Endothelial cell (in vitro differentiated cells): ENCODE measurements around the gene RAD51. TPM values are rescaled to one million over a fixed set of nuclear protein-coding genes. Genes with fewer than 3 reads are reported as not detected.

Source experiments
- DNase-seq: peaks from one replicate; pipeline ENCODE4 v3.0.0; 2021; ENCODE audit warnings: low spot score
- H3K27ac Mint-ChIP-seq: one replicate; pipeline ENCODE4 v1.8.0; 2021; ENCODE audit warnings: mixed read lengths, inconsistent platforms; ENCODE audit not compliant: unreplicated experiment
- H3K27me3 Mint-ChIP-seq: one replicate; pipeline ENCODE4 v1.8.0; 2021; ENCODE audit warnings: mild to moderate bottlenecking, moderate library complexity, mixed read lengths, inconsistent platforms; ENCODE audit not compliant: unreplicated experiment
- H3K36me3 Mint-ChIP-seq: one replicate; pipeline ENCODE4 v1.8.0; 2021; ENCODE audit warnings: mild to moderate bottlenecking, low read depth, mixed read lengths, inconsistent platforms; ENCODE audit not compliant: unreplicated experiment
- H3K4me1 Mint-ChIP-seq: one replicate; pipeline ENCODE4 v1.8.0; 2021; ENCODE audit warnings: mild to moderate bottlenecking, mixed read lengths, inconsistent platforms; ENCODE audit not compliant: unreplicated experiment
- H3K4me3 Mint-ChIP-seq: one replicate; pipeline ENCODE4 v1.8.0; 2021; ENCODE audit warnings: mild to moderate bottlenecking, mixed read lengths, inconsistent platforms; ENCODE audit not compliant: unreplicated experiment
- H3K9me3 Mint-ChIP-seq: one replicate; pipeline ENCODE4 v1.8.0; 2021; ENCODE audit warnings: mixed read lengths, inconsistent platforms; ENCODE audit not compliant: unreplicated experiment
- total RNA-seq: library from RNA; stranded (reverse); fragmentation: NEBNext Ultra II Directional; extraction: Animal tissue kit (Norgen Biotek cat#: 25700); gene quantifications from one replicate; pipeline ENCODE4 v1.2.1, GENCODE V29; 2021; ENCODE audit not compliant: unreplicated experiment
- TF ChIP-seq, protein P1 (sequence below): fragments of 200-600 bp; sonication (generic); IDR thresholded peaks from one replicate; pipeline ENCODE4 v1.5.0; 2021; ENCODE audit warnings: antibody characterized with exemption; ENCODE audit not compliant: unreplicated experiment

The RAD51 gene
- total RNA-seq, 1 donor from 2014 or later = 9.6 TPM

- H3K4me1 Mint-ChIP-seq = peaks cover 6% of the 10 kb centered on the region
- H3K27ac Mint-ChIP-seq = no peak within 1 kb of the TSS
- peaks cover 13% of the 10 kb centered on the region for H3K36me3 Mint-ChIP-seq
- no peak for DNase-seq
- TF ChIP-seq, protein P1, sequence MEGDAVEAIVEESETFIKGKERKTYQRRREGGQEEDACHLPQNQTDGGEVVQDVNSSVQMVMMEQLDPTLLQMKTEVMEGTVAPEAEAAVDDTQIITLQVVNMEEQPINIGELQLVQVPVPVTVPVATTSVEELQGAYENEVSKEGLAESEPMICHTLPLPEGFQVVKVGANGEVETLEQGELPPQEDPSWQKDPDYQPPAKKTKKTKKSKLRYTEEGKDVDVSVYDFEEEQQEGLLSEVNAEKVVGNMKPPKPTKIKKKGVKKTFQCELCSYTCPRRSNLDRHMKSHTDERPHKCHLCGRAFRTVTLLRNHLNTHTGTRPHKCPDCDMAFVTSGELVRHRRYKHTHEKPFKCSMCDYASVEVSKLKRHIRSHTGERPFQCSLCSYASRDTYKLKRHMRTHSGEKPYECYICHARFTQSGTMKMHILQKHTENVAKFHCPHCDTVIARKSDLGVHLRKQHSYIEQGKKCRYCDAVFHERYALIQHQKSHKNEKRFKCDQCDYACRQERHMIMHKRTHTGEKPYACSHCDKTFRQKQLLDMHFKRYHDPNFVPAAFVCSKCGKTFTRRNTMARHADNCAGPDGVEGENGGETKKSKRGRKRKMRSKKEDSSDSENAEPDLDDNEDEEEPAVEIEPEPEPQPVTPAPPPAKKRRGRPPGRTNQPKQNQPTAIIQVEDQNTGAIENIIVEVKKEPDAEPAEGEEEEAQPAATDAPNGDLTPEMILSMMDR = no peak
- H3K9me3 Mint-ChIP-seq = no peaks in the 10 kb centered on the region
- H3K4me3 Mint-ChIP-seq = peak within 1 kb of the TSS; percentile 51
- peaks cover 14% of the 10 kb centered on the region for H3K27me3 Mint-ChIP-seq
Observed at GRCh38 chr15:40769274-40770146, 74.5 kb downstream of the RAD51 start, which contains the start of gene C15orf62. C15orf62 (plus strand) TSS chr15:40769980; CDS start chr15:40770496, 516 bp downstream.

GRCh38 chr15:40770147-40770721, 75.3 kb downstream of the RAD51 start:
- DNase-seq = no peak
- TF ChIP-seq, protein P1 = no peak
- H3K27me3 Mint-ChIP-seq = peaks cover 12% of the 10 kb centered on the region
- no peaks in the 10 kb centered on the region for H3K9me3 Mint-ChIP-seq
- peaks cover 1% of the 10 kb centered on the region for H3K4me1 Mint-ChIP-seq
- peak overlapping the region; percentile 51 for H3K4me3 Mint-ChIP-seq
- no peak overlapping the region for H3K27ac Mint-ChIP-seq
- peaks cover 19% of the 10 kb centered on the region for H3K36me3 Mint-ChIP-seq

DNA sequence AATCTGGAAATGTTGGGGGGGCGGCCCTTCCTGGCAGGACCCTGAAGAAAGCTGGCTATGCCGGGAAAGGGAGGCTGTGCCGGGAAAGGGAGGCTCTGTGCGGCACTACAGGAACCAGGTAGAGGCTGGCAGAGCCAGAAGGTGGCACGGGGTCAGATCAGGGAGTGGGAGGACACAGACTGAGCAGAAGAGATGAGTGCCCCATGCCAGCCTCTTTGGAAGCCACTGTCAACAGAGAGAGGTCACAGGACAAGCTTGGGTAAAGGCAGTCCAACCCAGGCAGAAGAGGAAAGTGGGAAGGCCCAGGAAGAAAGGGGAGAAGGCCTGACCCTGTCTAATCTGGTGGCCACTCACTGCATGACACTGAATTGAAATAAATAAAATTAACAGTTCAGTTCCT, 76.3 kb downstream of the RAD51 start:
- H3K36me3 Mint-ChIP-seq = peaks cover 19% of the 10 kb centered on the region
- DNase-seq = no peak
- peak overlapping the region; percentile 74 for H3K4me3 Mint-ChIP-seq
- no peaks in the 10 kb centered on the region for H3K4me1 Mint-ChIP-seq
- H3K27ac Mint-ChIP-seq = no peak overlapping the region
- H3K27me3 Mint-ChIP-seq = peaks cover 12% of the 10 kb centered on the region
- TF ChIP-seq, protein P1 = no peak
- H3K9me3 Mint-ChIP-seq = no peaks in the 10 kb centered on the region

DNA sequence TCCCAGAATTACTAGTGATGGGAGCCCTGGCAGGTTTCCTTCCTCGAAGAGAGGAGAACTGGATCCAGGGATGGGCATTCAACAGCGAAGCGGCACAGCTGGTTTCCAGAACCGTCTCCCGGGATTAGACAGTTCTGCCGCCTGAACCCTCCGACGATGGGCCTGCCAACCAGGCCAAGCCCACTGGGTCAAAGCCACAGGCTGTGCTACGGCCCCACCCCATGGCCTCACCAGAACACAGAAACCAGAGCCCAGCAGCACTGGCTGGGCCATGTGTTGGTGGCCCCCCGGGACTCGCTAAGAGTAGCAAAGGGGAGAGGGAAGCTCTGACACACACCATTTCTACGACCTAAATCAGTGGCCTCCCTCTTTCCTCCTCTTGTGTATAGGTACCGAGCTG, 77.0 kb downstream of the RAD51 start:
- H3K27ac Mint-ChIP-seq = no peak overlapping the region
- H3K36me3 Mint-ChIP-seq = peaks cover 25% of the 10 kb centered on the region
- no peak for DNase-seq
- H3K9me3 Mint-ChIP-seq = no peaks in the 10 kb centered on the region
- no peaks in the 10 kb centered on the region for H3K4me1 Mint-ChIP-seq
- TF ChIP-seq, protein P1 = no peak
- H3K27me3 Mint-ChIP-seq = peaks cover 10% of the 10 kb centered on the region
- no peak overlapping the region for H3K4me3 Mint-ChIP-seq

GRCh38 chr15:40773496-40773895, 78.5 kb downstream of the RAD51 start:
- H3K4me3 Mint-ChIP-seq = no peak overlapping the region
- H3K4me1 Mint-ChIP-seq = no peaks in the 10 kb centered on the region
- H3K36me3 Mint-ChIP-seq = peaks cover 28% of the 10 kb centered on the region
- TF ChIP-seq, protein P1 = no peak
- no peak overlapping the region for H3K27ac Mint-ChIP-seq
- no peak for DNase-seq
- peaks cover 10% of the 10 kb centered on the region for H3K27me3 Mint-ChIP-seq
- H3K9me3 Mint-ChIP-seq = no peaks in the 10 kb centered on the region
